CD4-positive, alpha-beta T cell (primary cell): Measurements from ENCODE around the gene WWOX. TPM values are rescaled to one million over a fixed set of nuclear protein-coding genes. Genes with fewer than 3 reads are reported as not detected.

Source experiments
- ATAC-seq: fragments of 200-7000 bp; cut with Tn5 transposase; one replicate; pipeline ENCODE4 v1.10.0; 2022; ENCODE audit warnings: mild to moderate bottlenecking; ENCODE audit not compliant: poor library complexity
- CTCF ChIA-PET: fragments of 350-600 bp; sonication (Branson Sonifier 250); formaldehyde crosslinking; loops from one replicate; lab custom pipeline; 2021; ENCODE audit warnings: antibody characterized with exemption, inconsistent platforms; lab: Charles Lee
- POLR2A ChIA-PET: fragments of 350-600 bp; sonication (Branson Sonifier 250); formaldehyde crosslinking; loops from one replicate; lab custom pipeline; 2021; ENCODE audit warnings: antibody characterized with exemption, inconsistent platforms; lab: Charles Lee
- DNase-seq, 14 experiments: peaks; one replicate each; pipeline ENCODE4 v3.0.0-alpha.2; 2013 to 2020; ENCODE audit warnings: mixed read lengths in 2 of 14
- H3K27ac ChIP-seq, 2 donors: one replicate each; pipeline versions ENCODE4 v1.5.1 to v1.7.0; 2013; ENCODE audit warnings: low read length in 2 of 2, low read depth in 1 of 2, mild to moderate bottlenecking in 1 of 2
- H3K27me3 ChIP-seq, 2 experiments: 1 replicate in 1 of 2; 2 replicates in 1 of 2; pipeline versions ENCODE4 v1.6.1 to v1.7.0; 2013; ENCODE audit warnings: low read length in 2 of 2, control low read depth in 1 of 2, mild to moderate bottlenecking in 1 of 2, moderate library complexity in 1 of 2; ENCODE audit not compliant: insufficient read depth in 2 of 2, control insufficient read depth in 1 of 2
- H3K36me3 ChIP-seq: one replicate; pipeline ENCODE4 v1.6.1; 2013; ENCODE audit warnings: low read length, control low read depth; ENCODE audit not compliant: insufficient read depth
- H3K4me1 ChIP-seq: one replicate; pipeline ENCODE4 v1.6.1; 2013; ENCODE audit warnings: low read length, control low read depth; ENCODE audit not compliant: insufficient read depth
- H3K4me3 ChIP-seq: one replicate; pipeline ENCODE4 v1.5.1; 2013; ENCODE audit warnings: mild to moderate bottlenecking, low read length, moderate library complexity
- H3K9me3 ChIP-seq, 2 experiments: 1 replicate in 1 of 2; 2 replicates in 1 of 2; pipeline versions ENCODE4 v1.6.1 to v1.7.0; 2013; ENCODE audit warnings: low read length in 2 of 2, mild to moderate bottlenecking in 2 of 2, control low read depth in 1 of 2, moderate library complexity in 1 of 2; ENCODE audit not compliant: control insufficient read depth in 1 of 2, insufficient read depth in 1 of 2
- H3K27ac Mint-ChIP-seq: one replicate; pipeline ENCODE4 v1.8.0; 2020; ENCODE audit warnings: mixed read lengths
- H3K27me3 Mint-ChIP-seq: one replicate; pipeline ENCODE4 v1.8.0; 2021; ENCODE audit warnings: mixed read lengths
- H3K36me3 Mint-ChIP-seq: one replicate; pipeline ENCODE4 v1.8.0; 2021; ENCODE audit warnings: low read depth, mixed read lengths
- H3K4me1 Mint-ChIP-seq: one replicate; pipeline ENCODE4 v1.8.0; 2021; ENCODE audit warnings: low read depth, mixed read lengths
- H3K4me3 Mint-ChIP-seq: one replicate; pipeline ENCODE4 v1.8.0; 2020; ENCODE audit warnings: mild to moderate bottlenecking, mixed read lengths
- H3K9me3 Mint-ChIP-seq: one replicate; pipeline ENCODE4 v1.8.0; 2020; ENCODE audit warnings: mixed read lengths
- CTCF ChIP-seq: fragments of 200-600 bp; IDR thresholded peaks from one replicate; pipeline ENCODE4 v1.8.0; 2022; ENCODE audit warnings: antibody characterized with exemption, mild to moderate bottlenecking
- intact Hi-C, 2 experiments: fragments of 100-400 bp; cut with DNase I in 1 of 2; cut with micrococcal nuclease in 1 of 2; formaldehyde crosslinking; loops; one replicate each; pipeline versions ENCODE4 v1.15.1 to v1.9.0; 2023 to 2025; cut with DNase I, micrococcal nuclease
- total RNA-seq, 174 experiments: library from RNA in 2 of 174; stranded (reverse) in 2 of 174; gene quantifications; one replicate each; pipeline ENCODE4 v1.2.3 and lab custom pipeline; 2021 to 2026

The WWOX gene
- total RNA-seq, 2 experiments from 2014 or later = 19.3 to 21.7 TPM

- ChIA-PET POLR2A (no interaction called here), CTCF (no interaction called here)
- H3K9me3 Mint-ChIP-seq = no peaks in the 10 kb centered on the region
- Histone ChIP-seq H3K9me3 (no peaks in the 10 kb centered on the region), H3K36me3 (no peaks in the 10 kb centered on the region), H3K27ac (no peak overlapping the region), H3K4me3 (no peak overlapping the region), H3K4me1 (no peaks in the 10 kb centered on the region), H3K27me3 (no peaks in the 10 kb centered on the region)
- no peak for ATAC-seq
- TF ChIP-seq CTCF = no peak
- H3K36me3 Mint-ChIP-seq = no peaks in the 10 kb centered on the region
- no peaks in the 10 kb centered on the region for H3K4me1 Mint-ChIP-seq
- H3K4me3 Mint-ChIP-seq = no peak overlapping the region
- H3K27ac Mint-ChIP-seq = no peak overlapping the region
- DNase-seq = no peak
- no peaks in the 10 kb centered on the region for H3K27me3 Mint-ChIP-seq
- intact Hi-C loops = no loop called here
Observed at GRCh38 chr16:78462288-78463208, 363.1 kb downstream of the WWOX start.

DNA sequence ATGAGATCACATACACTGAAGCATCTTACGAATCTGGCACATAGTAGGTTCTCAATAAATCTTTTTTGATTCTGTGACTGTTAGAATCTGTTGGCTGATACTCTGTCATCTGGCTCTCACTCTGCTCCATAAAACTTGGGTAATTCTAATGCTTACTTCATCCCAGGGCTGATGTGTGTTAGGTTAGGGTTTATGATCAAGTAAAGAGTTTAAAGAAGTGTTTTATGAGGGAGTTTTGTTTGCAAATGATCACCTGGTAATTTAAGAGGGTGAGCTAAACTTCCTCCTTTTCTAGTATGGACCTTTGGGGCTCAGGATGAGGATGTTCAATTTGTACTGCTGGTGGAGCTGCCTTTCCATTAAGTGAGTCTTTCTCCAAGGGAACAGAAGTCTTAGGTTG lies 364.1 kb downstream of the WWOX start:
- ATAC-seq = no peak
- DNase-seq = no peak

GRCh38 chr16:78464833-78465232 lies 365.4 kb downstream of the WWOX start:
- Mint-ChIP-seq H3K9me3 (no peaks in the 10 kb centered on the region), H3K4me3 (no peak overlapping the region), H3K4me1 (no peaks in the 10 kb centered on the region), H3K27ac (no peak overlapping the region), H3K27me3 (no peaks in the 10 kb centered on the region), H3K36me3 (no peaks in the 10 kb centered on the region)
- ATAC-seq (no peak), DNase-seq (no peak)
- Histone ChIP-seq H3K27ac (no peak overlapping the region), H3K36me3 (no peaks in the 10 kb centered on the region), H3K4me1 (no peaks in the 10 kb centered on the region), H3K27me3 (no peaks in the 10 kb centered on the region), H3K4me3 (no peak overlapping the region), H3K9me3 (no peaks in the 10 kb centered on the region)
- CTCF ChIA-PET = no interaction called here
- no peak for TF ChIP-seq CTCF
- intact Hi-C loops = no loop called here
- POLR2A ChIA-PET = no interaction called here

More for the DNA sequence above, 364.1 kb downstream of the WWOX start:
- Mint-ChIP-seq H3K27ac (no peak overlapping the region), H3K27me3 (no peaks in the 10 kb centered on the region), H3K4me1 (no peaks in the 10 kb centered on the region), H3K9me3 (no peaks in the 10 kb centered on the region), H3K36me3 (no peaks in the 10 kb centered on the region), H3K4me3 (no peak overlapping the region)
- POLR2A ChIA-PET = no interaction called here
- no peaks in the 10 kb centered on the region for H3K9me3 ChIP-seq
- H3K27me3 ChIP-seq = no peaks in the 10 kb centered on the region
- no peak overlapping the region for H3K4me3 ChIP-seq
- H3K27ac ChIP-seq = no peak overlapping the region
- no peak for TF ChIP-seq CTCF
- H3K36me3 ChIP-seq = no peaks in the 10 kb centered on the region
- H3K4me1 ChIP-seq = no peaks in the 10 kb centered on the region
- intact Hi-C loops = no loop called here
- CTCF ChIA-PET = no interaction called here
